Measurements from ENCODE around the gene SCN5A. TPM values are rescaled to one million over a fixed set of nuclear protein-coding genes. Genes with fewer than 3 reads are reported as not detected.

SCN5A gene
- total RNA-seq, 1 donor from 2014 or later = 1.4 TPM

DNA sequence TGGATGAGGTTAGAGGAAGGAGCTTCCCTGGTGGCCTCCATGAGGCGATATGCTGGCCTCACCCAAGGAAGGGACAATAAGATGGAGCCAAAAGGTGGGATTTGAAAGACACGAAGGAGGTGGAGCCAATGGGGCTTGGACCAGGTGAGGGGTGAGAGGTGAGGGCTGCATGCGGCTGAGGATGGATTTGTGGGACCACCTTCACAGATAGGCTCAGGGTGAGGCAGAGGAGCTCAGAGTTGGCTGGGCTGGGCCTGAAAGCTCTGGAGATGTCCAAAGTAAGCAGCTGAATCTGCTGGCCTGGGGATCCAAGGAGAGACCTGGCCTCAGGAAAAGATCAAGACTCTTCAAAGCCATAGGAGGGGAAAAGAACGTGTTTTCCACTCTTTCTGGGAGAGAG, 103.5 kb downstream of the SCN5A start:
- Mint-ChIP-seq H3K4me3 (ENCODE audit: unreplicated experiment) (no peak overlapping the region), H3K4me1 (ENCODE audit: unreplicated experiment) (peaks cover 3% of the 10 kb centered on the region), H3K36me3 (ENCODE audit: low read depth, unreplicated experiment) (peaks cover 5% of the 10 kb centered on the region), H3K9me3 (ENCODE audit: unreplicated experiment) (no peaks in the 10 kb centered on the region), H3K27me3 (ENCODE audit: unreplicated experiment) (peaks cover 3% of the 10 kb centered on the region), H3K27ac (ENCODE audit: unreplicated experiment) (no peak overlapping the region)
- no peak for DNase-seq (ENCODE audit: low spot score)
- TF ChIP-seq, protein P1, sequence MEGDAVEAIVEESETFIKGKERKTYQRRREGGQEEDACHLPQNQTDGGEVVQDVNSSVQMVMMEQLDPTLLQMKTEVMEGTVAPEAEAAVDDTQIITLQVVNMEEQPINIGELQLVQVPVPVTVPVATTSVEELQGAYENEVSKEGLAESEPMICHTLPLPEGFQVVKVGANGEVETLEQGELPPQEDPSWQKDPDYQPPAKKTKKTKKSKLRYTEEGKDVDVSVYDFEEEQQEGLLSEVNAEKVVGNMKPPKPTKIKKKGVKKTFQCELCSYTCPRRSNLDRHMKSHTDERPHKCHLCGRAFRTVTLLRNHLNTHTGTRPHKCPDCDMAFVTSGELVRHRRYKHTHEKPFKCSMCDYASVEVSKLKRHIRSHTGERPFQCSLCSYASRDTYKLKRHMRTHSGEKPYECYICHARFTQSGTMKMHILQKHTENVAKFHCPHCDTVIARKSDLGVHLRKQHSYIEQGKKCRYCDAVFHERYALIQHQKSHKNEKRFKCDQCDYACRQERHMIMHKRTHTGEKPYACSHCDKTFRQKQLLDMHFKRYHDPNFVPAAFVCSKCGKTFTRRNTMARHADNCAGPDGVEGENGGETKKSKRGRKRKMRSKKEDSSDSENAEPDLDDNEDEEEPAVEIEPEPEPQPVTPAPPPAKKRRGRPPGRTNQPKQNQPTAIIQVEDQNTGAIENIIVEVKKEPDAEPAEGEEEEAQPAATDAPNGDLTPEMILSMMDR (IDR thresholded peaks at IDR 0.05; ENCODE audit: unreplicated experiment) = no peak

DNA sequence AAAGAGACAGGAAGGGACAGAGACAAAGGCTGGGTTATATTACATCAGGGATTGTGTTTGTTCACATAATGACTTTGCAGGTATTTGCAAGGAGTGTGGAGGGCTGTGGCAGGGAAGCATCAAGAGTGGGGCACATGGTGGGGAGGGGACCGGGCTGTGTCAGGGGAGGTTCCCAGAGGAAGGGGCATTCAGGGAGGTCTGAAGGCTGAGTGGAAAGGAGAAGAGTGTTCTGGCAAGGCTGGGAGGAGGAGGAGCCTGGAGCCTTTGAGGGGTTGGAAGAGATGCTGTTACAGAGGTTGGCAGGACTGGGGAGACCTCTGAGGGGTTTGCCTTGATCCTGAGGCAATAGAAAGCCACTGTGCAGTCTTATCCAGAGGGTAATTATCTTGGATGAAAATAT, 103.9 kb downstream of the SCN5A start:
- peaks cover under 1% of the 10 kb centered on the region for H3K36me3 Mint-ChIP-seq (ENCODE audit: low read depth, unreplicated experiment)
- H3K27me3 Mint-ChIP-seq (ENCODE audit: unreplicated experiment) = no peaks in the 10 kb centered on the region
- H3K4me1 Mint-ChIP-seq (ENCODE audit: unreplicated experiment) = peaks cover 3% of the 10 kb centered on the region
- no peak overlapping the region for H3K4me3 Mint-ChIP-seq (ENCODE audit: unreplicated experiment)
- H3K9me3 Mint-ChIP-seq (ENCODE audit: unreplicated experiment) = no peaks in the 10 kb centered on the region
- TF ChIP-seq, protein P1 (IDR thresholded peaks at IDR 0.05; ENCODE audit: unreplicated experiment) = no peak
- DNase-seq (ENCODE audit: low spot score) = no peak
- H3K27ac Mint-ChIP-seq (ENCODE audit: unreplicated experiment) = no peak overlapping the region

DNA sequence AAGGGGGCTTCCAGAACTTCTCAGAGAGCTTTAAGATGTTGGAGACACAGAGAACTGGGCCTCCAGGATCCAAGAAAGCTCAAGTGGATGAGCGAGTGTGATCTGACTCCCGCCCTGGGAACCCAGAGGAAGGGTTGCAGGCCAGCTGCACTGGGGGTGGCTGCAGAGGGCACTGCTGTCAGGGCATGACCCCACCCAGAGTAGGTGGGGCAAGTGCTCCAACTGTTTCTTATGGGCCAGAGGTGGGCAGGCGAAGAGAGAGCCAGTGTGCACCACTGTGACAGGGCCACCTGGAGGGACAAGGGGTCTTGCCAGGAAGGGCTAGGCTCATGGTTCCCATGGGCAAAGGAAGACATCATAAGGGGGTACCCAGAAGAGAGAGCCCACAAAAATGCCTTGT, 104.6 kb downstream of the SCN5A start:
- Mint-ChIP-seq H3K4me3 (ENCODE audit: unreplicated experiment) (no peak overlapping the region), H3K4me1 (ENCODE audit: unreplicated experiment) (peaks cover 3% of the 10 kb centered on the region), H3K27me3 (ENCODE audit: unreplicated experiment) (no peaks in the 10 kb centered on the region), H3K9me3 (ENCODE audit: unreplicated experiment) (no peaks in the 10 kb centered on the region), H3K36me3 (ENCODE audit: low read depth, unreplicated experiment) (no peaks in the 10 kb centered on the region), H3K27ac (ENCODE audit: unreplicated experiment) (no peak overlapping the region)
- DNase-seq (ENCODE audit: low spot score) = no peak
- TF ChIP-seq, protein P1 (IDR thresholded peaks at IDR 0.05; ENCODE audit: unreplicated experiment) = no peak

DNA sequence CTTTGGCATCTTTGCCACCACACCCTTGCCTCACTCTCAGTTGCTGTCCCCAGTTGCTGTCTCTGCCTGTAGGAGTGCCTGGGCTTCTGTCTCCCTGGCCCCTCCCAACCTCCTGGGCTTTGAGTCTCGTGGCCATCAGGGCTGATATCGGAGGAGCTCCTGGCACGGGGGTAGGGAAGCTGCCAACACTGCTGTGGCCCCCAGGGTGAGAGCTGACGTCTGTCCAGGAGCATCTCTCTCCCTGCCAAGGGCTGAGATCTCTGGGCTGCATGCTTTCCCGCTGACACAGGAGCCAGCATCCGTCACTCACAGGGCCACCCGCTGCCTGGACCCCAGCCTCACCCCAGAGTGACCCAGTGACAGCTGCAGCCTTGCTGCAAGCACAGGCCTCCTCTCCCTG, 105.9 kb downstream of the SCN5A start:
- H3K4me3 Mint-ChIP-seq (ENCODE audit: unreplicated experiment) = no peak overlapping the region
- DNase-seq (ENCODE audit: low spot score) = no peak
- H3K27me3 Mint-ChIP-seq (ENCODE audit: unreplicated experiment) = no peaks in the 10 kb centered on the region
- H3K9me3 Mint-ChIP-seq (ENCODE audit: unreplicated experiment) = no peaks in the 10 kb centered on the region
- no peak overlapping the region for H3K27ac Mint-ChIP-seq (ENCODE audit: unreplicated experiment)
- H3K36me3 Mint-ChIP-seq (ENCODE audit: low read depth, unreplicated experiment) = peaks cover 6% of the 10 kb centered on the region
- peaks cover 3% of the 10 kb centered on the region for H3K4me1 Mint-ChIP-seq (ENCODE audit: unreplicated experiment)
- TF ChIP-seq, protein P1 (IDR thresholded peaks at IDR 0.05; ENCODE audit: unreplicated experiment) = no peak

DNA sequence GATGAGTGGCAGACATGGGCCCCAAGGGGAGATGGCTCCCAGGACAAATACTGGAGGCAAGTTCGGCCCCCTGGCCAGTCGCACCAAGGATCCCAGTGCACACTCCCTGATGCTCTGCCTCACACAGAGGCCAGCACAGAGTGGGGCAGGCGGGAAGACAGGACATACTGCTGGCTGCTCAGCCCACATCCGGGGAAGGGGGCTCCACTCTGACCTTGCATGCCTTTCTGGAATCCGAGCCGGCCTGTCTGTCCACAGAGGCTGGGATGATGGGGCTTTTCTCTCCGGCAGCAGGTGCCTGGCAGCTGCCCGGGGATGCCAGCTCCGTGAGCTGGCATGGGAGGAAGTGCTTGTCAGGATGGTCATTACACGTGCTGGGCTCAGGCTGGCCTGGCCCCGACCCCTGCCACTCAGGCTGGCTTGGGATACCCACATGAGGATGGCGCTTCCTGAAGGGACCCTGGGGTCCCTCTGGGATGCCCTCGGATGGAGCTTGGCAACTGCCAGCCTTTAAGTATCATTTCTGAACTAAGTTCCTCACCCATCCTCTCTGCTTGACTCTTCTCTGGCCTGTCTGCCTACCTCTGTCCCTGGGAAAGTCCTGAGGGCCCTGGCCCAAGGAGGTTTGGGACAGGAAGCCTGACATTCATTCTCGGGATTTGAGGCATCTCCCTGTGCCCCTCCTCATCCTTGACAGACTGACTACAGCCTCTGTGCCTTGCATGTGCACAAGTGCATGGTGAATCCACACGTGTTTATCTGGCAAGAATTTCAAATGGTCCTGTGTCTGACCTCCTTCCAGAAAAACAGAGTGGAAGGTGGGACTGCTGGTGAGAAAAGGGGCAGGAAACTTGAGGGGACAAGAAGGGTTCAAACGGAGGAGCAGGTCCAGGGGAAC, 106.8 kb downstream of the SCN5A start:
- H3K27me3 Mint-ChIP-seq (ENCODE audit: unreplicated experiment) = no peaks in the 10 kb centered on the region
- H3K9me3 Mint-ChIP-seq (ENCODE audit: unreplicated experiment) = no peaks in the 10 kb centered on the region
- DNase-seq (ENCODE audit: low spot score) = no peak
- TF ChIP-seq, protein P1 (IDR thresholded peaks at IDR 0.05; ENCODE audit: unreplicated experiment) = no peak
- peaks cover 6% of the 10 kb centered on the region for H3K36me3 Mint-ChIP-seq (ENCODE audit: low read depth, unreplicated experiment)
- H3K4me3 Mint-ChIP-seq (ENCODE audit: unreplicated experiment) = no peak overlapping the region
- no peak overlapping the region for H3K27ac Mint-ChIP-seq (ENCODE audit: unreplicated experiment)
- H3K4me1 Mint-ChIP-seq (ENCODE audit: unreplicated experiment) = peaks cover 3% of the 10 kb centered on the region

Measured in endothelial cell (in vitro differentiated cells).